HCT116 (cell line): ENCODE data around the gene CYRIA. TPM values are rescaled to one million over a fixed set of nuclear protein-coding genes. Genes with fewer than 3 reads are reported as not detected.

Experiments
- ATAC-seq: fragments of 200-7000 bp; cut with Tn5 transposase; 2 replicates; pipeline ENCODE4 v1.9.1; 2020; ENCODE audit warnings: mild to moderate bottlenecking, moderate library complexity
- BruUV-seq: library from RNA; stranded (reverse); fragments of 400-500 nt; replicated peaks from 2 replicates; lab custom pipeline; 2021; lab: Mats Ljungman, UMichigan
- CTCF ChIA-PET: fragments of 300-600 bp; sonication (Branson Sonifier 250); formaldehyde crosslinking; loops from one replicate; lab custom pipeline; 2021; ENCODE audit warnings: antibody characterized with exemption; lab: Charles Lee
- POLR2A ChIA-PET: fragments of 300-600, 350-600 bp; sonication (Branson Sonifier 250); formaldehyde crosslinking; loops from one replicate; lab custom pipeline; 2021; ENCODE audit warnings: antibody characterized with exemption; lab: Charles Lee
- RAD21 ChIA-PET, 2 experiments: fragments of 300-600 bp; sonication (Branson Sonifier 250); formaldehyde crosslinking; loops; one replicate each; lab custom pipeline; 2023; ENCODE audit warnings: low total read pairs in 2 of 2; ENCODE audit not compliant: uncharacterized antibody in 2 of 2, unreplicated experiment in 2 of 2, low non-redundant PET in 1 of 2; lab: Charles Lee
- DNase-seq: peaks from one replicate; pipeline ENCODE4 v3.0.0-alpha.2; 2010; ENCODE audit warnings: low read depth, low spot score
- H2AFZ ChIP-seq: fragments of 200-600 bp; shearing (Covaris generic), sonication (generic); 2 replicates; pipeline ENCODE4 v1.6.1; 2017; ENCODE audit warnings: low read depth, mixed run types, mixed read lengths, antibody characterized with exemption, low read length; ENCODE audit not compliant: poor library complexity, severe bottlenecking
- H3K27ac ChIP-seq: 2 replicates; pipeline ENCODE4 v1.5.1; 2012; ENCODE audit warnings: low read depth, low read length
- H3K27me3 ChIP-seq: fragments of 200-600 bp; sonication (generic); 2 replicates; pipeline ENCODE4 v1.6.1; 2016; ENCODE audit warnings: mixed run types, low read length, mixed read lengths; ENCODE audit not compliant: insufficient read depth
- H3K36me3 ChIP-seq, 2 experiments: fragments of 200-500 bp in 1 of 2; fragments of 200-600 bp in 1 of 2; sonication (Bioruptor generic) in 1 of 2; sonication (generic) in 1 of 2; 2 replicates each; pipeline versions ENCODE4 v1.5.1 to v1.6.1; 2014 to 2016; ENCODE audit warnings: low read length in 2 of 2, inconsistent platforms in 1 of 2, mixed read lengths in 1 of 2, mixed run types in 1 of 2; ENCODE audit not compliant: insufficient read depth in 2 of 2, control insufficient read depth in 1 of 2
- H3K4me1 ChIP-seq, 2 experiments: fragments of 200-600 bp in 1 of 2; sonication (generic) in 1 of 2; 2 replicates each; pipeline versions ENCODE4 v1.5.1 to v1.6.1; 2012 to 2017; ENCODE audit warnings: low read length in 2 of 2, inconsistent platforms in 1 of 2, mild to moderate bottlenecking in 1 of 2, mixed read lengths in 1 of 2, mixed run types in 1 of 2, moderate library complexity in 1 of 2; ENCODE audit not compliant: insufficient read depth in 2 of 2, control insufficient read depth in 1 of 2
- H3K4me2 ChIP-seq: fragments of 200-600 bp; sonication (generic); 2 replicates; pipeline ENCODE4 v1.6.1; 2017; ENCODE audit warnings: mixed run types, low read length, mixed read lengths
- H3K4me3 ChIP-seq, 2 experiments: fragments of 200-600 bp in 1 of 2; sonication (generic) in 1 of 2; replicated peaks in 1 of 2; 2 replicates each; pipeline ENCODE4 v1.5.1; 2011 to 2016; ENCODE audit warnings: low read length in 2 of 2, control low read depth in 1 of 2, low read depth in 1 of 2, mild to moderate bottlenecking in 1 of 2, mixed read lengths in 1 of 2, mixed run types in 1 of 2
- H3K79me2 ChIP-seq: fragments of 200-600 bp; sonication (generic); 2 replicates; pipeline ENCODE4 v1.6.1; 2017; ENCODE audit warnings: mild to moderate bottlenecking, mixed run types, low read length, moderate library complexity, mixed read lengths; ENCODE audit not compliant: insufficient read depth
- H3K9ac ChIP-seq: fragments of 200-600 bp; sonication (generic); 2 replicates; pipeline ENCODE4 v1.6.1; 2016; ENCODE audit warnings: low read length, mixed read lengths
- H3K9me2 ChIP-seq: fragments of 200-600 bp; sonication (generic), shearing (Covaris generic); 2 replicates; pipeline ENCODE4 v1.6.1; 2017; ENCODE audit warnings: mixed run types, mild to moderate bottlenecking, moderate library complexity; ENCODE audit not compliant: insufficient read depth
- H3K9me3 ChIP-seq, 2 experiments: fragments of 200-500 bp in 1 of 2; fragments of 200-600 bp in 1 of 2; sonication (Bioruptor generic) in 1 of 2; sonication (generic) in 1 of 2; 2 replicates each; pipeline ENCODE4 v1.6.1; 2014 to 2017; ENCODE audit warnings: low read length in 2 of 2, mixed read lengths in 2 of 2, inconsistent platforms in 1 of 2, low read depth in 1 of 2, mild to moderate bottlenecking in 1 of 2, mixed run types in 1 of 2, moderate library complexity in 1 of 2; ENCODE audit not compliant: control insufficient read depth in 1 of 2, insufficient read depth in 1 of 2
- H4K20me1 ChIP-seq: fragments of 200-600 bp; sonication (generic), shearing (Covaris generic); 2 replicates; pipeline ENCODE4 v1.6.1; 2017; ENCODE audit warnings: mixed run types, mild to moderate bottlenecking, moderate library complexity; ENCODE audit not compliant: insufficient read depth
- ATF3 ChIP-seq: IDR thresholded peaks from 2 replicates; pipeline ENCODE4 v1.6.1; 2012
- CTCF ChIP-seq, 3 experiments: fragments of 200-600 bp in 1 of 3; sonication (generic) in 1 of 3; IDR thresholded peaks in 2 of 3; conservative IDR thresholded peaks in 1 of 3; 2 replicates each; pipeline ENCODE4 v1.5.1; 2012 to 2017; ENCODE audit warnings: low read depth in 2 of 3, low read length in 2 of 3, antibody characterized with exemption in 1 of 3, borderline replicate concordance in 1 of 3, control low read depth in 1 of 3, mild to moderate bottlenecking in 1 of 3, mixed read lengths in 1 of 3, mixed run types in 1 of 3, moderate library complexity in 1 of 3; ENCODE audit not compliant: insufficient read depth in 1 of 3
- ELF1 ChIP-seq: IDR thresholded peaks from 2 replicates; pipeline ENCODE4 v1.6.1; 2012; ENCODE audit warnings: low read depth, borderline replicate concordance
- EZH2phosphoT487 ChIP-seq: fragments of 200-600 bp; IDR thresholded peaks from 2 replicates; pipeline ENCODE4 v1.6.1; 2018; ENCODE audit warnings: antibody characterized with exemption, borderline replicate concordance
- JUND ChIP-seq: IDR thresholded peaks from 2 replicates; pipeline ENCODE4 v1.6.1; 2012
- POLR2A ChIP-seq: IDR thresholded peaks from 2 replicates; pipeline ENCODE4 v1.7.0; 2011; ENCODE audit warnings: borderline replicate concordance; ENCODE audit not compliant: insufficient read depth, insufficient read length; ENCODE audit errors: extremely low read depth
- POLR2AphosphoS5 ChIP-seq: IDR thresholded peaks from 2 replicates; pipeline ENCODE4 v1.6.1; 2011; ENCODE audit warnings: mild to moderate bottlenecking, low read depth, low read length, moderate library complexity
- REST ChIP-seq: IDR thresholded peaks from 2 replicates; pipeline ENCODE4 v1.6.1; 2012; ENCODE audit warnings: low read depth
- TCF7L2 ChIP-seq: IDR thresholded peaks from 2 replicates; pipeline ENCODE4 v1.7.0; 2011; ENCODE audit warnings: borderline replicate concordance, inconsistent platforms; ENCODE audit not compliant: insufficient read depth, insufficient read length; ENCODE audit errors: extremely low read depth
- ZBTB33 ChIP-seq: IDR thresholded peaks from 2 replicates; pipeline ENCODE4 v1.6.1; 2011; ENCODE audit warnings: mild to moderate bottlenecking, low read length, moderate library complexity; ENCODE audit not compliant: insufficient replicate concordance; ENCODE audit errors: extremely low read depth
- intact Hi-C: fragments of 100-400 bp; cut with micrococcal nuclease; formaldehyde crosslinking; loops from 2 replicates; pipeline ENCODE4 v1.10.0; 2022
- total RNA-seq: library from RNA; stranded (reverse); gene quantifications from one replicate; pipeline ENCODE4 v1.2.1, GENCODE V29; 2021; ENCODE audit not compliant: unreplicated experiment

The CYRIA gene
- total RNA-seq, 1 experiment from 2014 or later: 0.44 TPM

DNA sequence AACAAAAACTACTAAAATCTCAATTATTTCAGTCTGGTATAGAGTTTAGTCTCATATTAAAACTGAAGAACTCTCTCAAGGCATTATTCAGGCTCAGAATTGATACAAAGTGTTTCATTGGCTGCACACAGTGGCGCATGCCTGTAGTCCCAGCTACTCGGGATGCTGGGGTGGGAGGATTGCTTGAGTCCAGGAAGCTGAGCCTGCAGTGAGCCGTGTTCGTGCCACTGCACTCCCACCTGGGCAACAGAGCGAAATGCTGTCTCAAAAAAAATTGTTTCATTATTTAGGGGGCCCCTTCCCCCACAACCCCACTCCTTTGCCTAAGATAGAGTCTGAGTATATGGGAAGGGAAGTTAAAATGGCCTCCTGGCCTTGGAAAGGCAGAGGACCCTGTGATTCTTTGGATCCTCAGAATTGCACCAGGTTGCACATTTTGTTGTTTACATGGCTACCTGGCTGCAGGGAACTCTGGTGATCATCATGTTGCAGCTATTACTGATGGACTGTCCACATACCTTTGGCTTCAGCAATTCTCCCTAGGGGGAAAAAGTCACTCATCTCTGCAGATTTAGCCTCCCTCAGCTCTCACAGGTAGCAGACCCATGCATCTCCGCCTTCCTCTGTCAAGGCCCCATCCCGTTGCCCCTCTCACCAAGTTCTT, 19.2 kb upstream of the CYRIA start:
- Histone ChIP-seq H4K20me1 (no peaks in the 10 kb centered on the region), H3K27me3 (peaks cover 43% of the 10 kb centered on the region), H3K9ac (no peak overlapping the region), H3K79me2 (no peaks in the 10 kb centered on the region), H3K4me3 (no peak overlapping the region), H3K27ac (no peak overlapping the region), H3K9me3 (no peaks in the 10 kb centered on the region), H3K4me2 (no peak overlapping the region), H2AFZ (no peak overlapping the region), H3K9me2 (no peaks in the 10 kb centered on the region), H3K4me1 (no peaks in the 10 kb centered on the region), H3K36me3 (no peaks in the 10 kb centered on the region)
- no TSS peak for BruUV-seq
- ChIA-PET RAD21 (no interaction called here), CTCF (no interaction called here)
- DNase-seq (no peak), ATAC-seq (no peak)
- intact Hi-C loops: no loop called here
- TF ChIP-seq POLR2A (no peak), ATF3 (no peak)
- TF ChIP-seq, all 23 proteins: peak for 0
- POLR2A ChIA-PET: no interaction called here

- H3K27me3 ChIP-seq: peaks cover 43% of the 10 kb centered on the region
- POLR2A ChIA-PET: no interaction called here
- no TSS peak for BruUV-seq
- H3K9me2 ChIP-seq: no peaks in the 10 kb centered on the region
- H3K27ac ChIP-seq: no peak overlapping the region
- no peaks in the 10 kb centered on the region for H3K4me1 ChIP-seq
- RAD21 ChIA-PET: no interaction called here
- no peaks in the 10 kb centered on the region for H4K20me1 ChIP-seq
- no peaks in the 10 kb centered on the region for H3K79me2 ChIP-seq
- no peaks in the 10 kb centered on the region for H3K36me3 ChIP-seq
- ATAC-seq (no peak), DNase-seq (no peak)
- H3K4me3 ChIP-seq: no peak overlapping the region
- no peaks in the 10 kb centered on the region for H3K9me3 ChIP-seq
- no peak overlapping the region for H2AFZ ChIP-seq
- CTCF ChIA-PET: no interaction called here
- no peak overlapping the region for H3K9ac ChIP-seq
- H3K4me2 ChIP-seq: no peak overlapping the region
- intact Hi-C loops: no loop called here
- TF ChIP-seq CTCF (IDR thresholded peaks at IDR 0.05 in 2 of 3, conservative IDR thresholded peaks at IDR 0.05 in 1 of 3; ENCODE audit: borderline replicate concordance in 1 of 3, insufficient read depth in 1 of 3, low read depth in 2 of 3, low read length in 2 of 3) (no peak), POLR2AphosphoS5 (no peak), EZH2phosphoT487 (no peak), TCF7L2 (no peak), ATF3 (no peak), JUND (no peak), REST (no peak), ELF1 (no peak), ZBTB33 (no peak)
Observed at GRCh38 chr2:16683576-16683975, 17.9 kb upstream of the CYRIA start.
